Measurements from ENCODE around the gene STARD10. TPM values are rescaled to one million over a fixed set of nuclear protein-coding genes. Genes with fewer than 3 reads are reported as not detected.

STARD10 gene
- total and polyA plus RNA-seq, 2 of the 8 experiments (the other 6 are each of a cell fraction or from before 2014, with no cell fraction given): 23.7 to 35.7 TPM

GRCh38 chr11:72712841-72713240, 81.0 kb downstream of the STARD10 start:
- H3K4me2 ChIP-seq (ENCODE audit: insufficient read depth in 1 of 2, low read depth in 2 of 2, low read length in 2 of 2): no peak overlapping the region
- H3K9ac ChIP-seq (replicated peaks in 1 of 4; ENCODE audit: extremely low read depth in 1 of 4, low read depth in 3 of 4, low read length in 3 of 4): no peak overlapping the region
- no peak overlapping the region for H2BK5ac ChIP-seq (ENCODE audit: low read depth, low read length)
- TF ChIP-seq NANOG (IDR thresholded peaks at IDR 0.05; ENCODE audit: insufficient read depth, low read depth, low read length, poor library complexity, severe bottlenecking) (no peak), CTBP2 (IDR thresholded peaks at IDR 0.05; ENCODE audit: borderline replicate concordance, insufficient read depth, insufficient read length, low read length) (no peak), RBBP5 (IDR thresholded peaks at IDR 0.05; ENCODE audit: borderline replicate concordance, low read depth, low read length) (no peak), POLR2A (IDR thresholded peaks at IDR 0.05; ENCODE audit: control extremely low read depth in 1 of 2, low read depth in 2 of 2, low read length in 2 of 2) (no peak), MAFK (IDR thresholded peaks at IDR 0.05; ENCODE audit: low read depth, low read length) (no peak), NRF1 (IDR thresholded peaks at IDR 0.05; ENCODE audit: low read depth, low read length) (no peak), JUN (IDR thresholded peaks at IDR 0.05; ENCODE audit: low read depth, low read length) (no peak), TCF12 (IDR thresholded peaks at IDR 0.05; ENCODE audit: low read depth, low read length) (no peak), ASH2L (IDR thresholded peaks at IDR 0.05; ENCODE audit: low read length) (no peak), TBP (IDR thresholded peaks at IDR 0.05; ENCODE audit: low read depth, low read length) (no peak), SP1 (IDR thresholded peaks at IDR 0.05; ENCODE audit: low read depth, low read length) (no peak), YY1 (IDR thresholded peaks at IDR 0.05; ENCODE audit: low read depth, low read length) (no peak), SAP30 (IDR thresholded peaks at IDR 0.05; ENCODE audit: insufficient read depth, insufficient replicate concordance, low read length) (no peak), JUND (IDR thresholded peaks at IDR 0.05; ENCODE audit: low read length) (no peak)
- TF ChIP-seq, protein P1, sequence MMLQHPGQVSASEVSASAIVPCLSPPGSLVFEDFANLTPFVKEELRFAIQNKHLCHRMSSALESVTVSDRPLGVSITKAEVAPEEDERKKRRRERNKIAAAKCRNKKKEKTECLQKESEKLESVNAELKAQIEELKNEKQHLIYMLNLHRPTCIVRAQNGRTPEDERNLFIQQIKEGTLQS (IDR thresholded peaks at IDR 0.05; ENCODE audit: insufficient read depth, low read depth, low read length): no peak

More at GRCh38 chr11:72712841-72713240, 81.0 kb downstream of the STARD10 start:
- no peaks in the 10 kb centered on the region for H3K9me3 ChIP-seq (ENCODE audit: insufficient read depth in 2 of 2, low read depth in 1 of 2, low read length in 1 of 2)
- no peak overlapping the region for H2AFZ ChIP-seq (ENCODE audit: low read length)
- H4K8ac ChIP-seq (ENCODE audit: extremely low read depth, insufficient read depth, low read length): no peak overlapping the region
- peaks cover 8% of the 10 kb centered on the region; the same call in 1 of the 2 replicates for H3K79me1 ChIP-seq (ENCODE audit: low read depth, low read length)
- H3K4me3 ChIP-seq (ENCODE audit: extremely low read depth in 1 of 4, insufficient read depth in 2 of 4, low read depth in 3 of 4, low read length in 4 of 4): no peak overlapping the region
- peaks cover 0 to 14% (median 6%) of the 10 kb centered on the region in 4 experiments; a peak in 6 of 7 replicates for H3K4me1 ChIP-seq (replicated peaks in 1 of 4; ENCODE audit: control insufficient read depth in 3 of 4, insufficient read depth in 4 of 4, low read length in 3 of 4)
- 88% methylated on average over 10 of the region's 10 CpGs; no CpG with 5 or more reads in 1 of the 2 experiments for WGBS, 2 experiments (ENCODE audit: extremely low coverage in 1 of 2, insufficient coverage in 1 of 2, insufficient read length in 1 of 2, insufficient replicate concordance in 2 of 2, low coverage in 1 of 2, low lambda C conversion rate in 2 of 2, missing lambda C conversion rate in 1 of 2)
- no peak overlapping the region for H3K27ac ChIP-seq (ENCODE audit: low read depth, low read length)
- POLR2A ChIA-PET (ENCODE audit: partially characterized antibody): no interaction called here
- no peaks in the 10 kb centered on the region for H3K23me2 ChIP-seq (ENCODE audit: low read depth, low read length)
- no peak overlapping the region for H2BK20ac ChIP-seq (ENCODE audit: low read length)
- H2BK12ac ChIP-seq (ENCODE audit: low read depth, low read length): no peak overlapping the region
- no peak for DNase-seq (ENCODE audit: low read depth in 1 of 2, low spot score in 2 of 2)
- no peaks in the 10 kb centered on the region for H3K27me3 ChIP-seq (replicated peaks in 1 of 4; ENCODE audit: control insufficient read depth in 3 of 4, extremely low read depth in 1 of 4, insufficient read depth in 3 of 4, low read length in 3 of 4)
- H3K18ac ChIP-seq (ENCODE audit: extremely low read depth, low read length): no peak overlapping the region; the same call in 1 of the 2 replicates
- H3K56ac ChIP-seq (replicated peaks; ENCODE audit: insufficient read length, low read depth, low read length): no peak overlapping the region
- no peak overlapping the region for H3K23ac ChIP-seq (ENCODE audit: insufficient read length)
- no peak overlapping the region for H3K14ac ChIP-seq (ENCODE audit: insufficient read length)
- no peak overlapping the region for H4K91ac ChIP-seq (replicated peaks; ENCODE audit: insufficient read length, low read length)
- H3K79me2 ChIP-seq (ENCODE audit: control insufficient read depth in 1 of 2, insufficient read depth in 2 of 2, low read length in 2 of 2): no peaks in the 10 kb centered on the region; a peak in 1 of 4 replicates
- H3K36me3 ChIP-seq (ENCODE audit: control insufficient read depth in 2 of 4, insufficient read depth in 4 of 4, low read length in 3 of 4): 0 out of 8 replicates have a peak, but pooled peaks cover 0 to 2% (median 0%) of the 10 kb centered on the region in 4 experiments
- no peak overlapping the region for H2BK15ac ChIP-seq (ENCODE audit: low read length)
- FAIRE-seq: no peak
- H2BK120ac ChIP-seq (replicated peaks; ENCODE audit: low read depth, low read length): no peak overlapping the region
- H4K20me1 ChIP-seq (replicated peaks in 1 of 2; ENCODE audit: control insufficient read depth in 1 of 2, insufficient read depth in 2 of 2, low read length in 2 of 2): peaks cover 3 to 13% of the 10 kb centered on the region in 2 experiments
- no peak overlapping the region for H2AK5ac ChIP-seq (ENCODE audit: low read depth, low read length)
- H4K5ac ChIP-seq (ENCODE audit: insufficient read length, low read depth, low read length): no peak overlapping the region
- H3K4ac ChIP-seq (replicated peaks; ENCODE audit: insufficient read length, low read depth, low read length): no peak overlapping the region
- CTCF ChIA-PET (ENCODE audit: partially characterized antibody): no interaction called here

Measured in H1 (cell line).